Dedifferentiated amniotic fluid mesenchymal stem cell (primary cell): Measurements from ENCODE around the gene CCDC136.

Experiments used
- DNase-seq: peaks from one replicate; pipeline ENCODE4 v3.0.0-alpha.2; 2016; ENCODE audit errors: extremely low spot score

Gene CCDC136

GRCh38 chr7:128831994-128832879 is 40.5 kb downstream of the CCDC136 start:
- no peak for DNase-seq

GRCh38 chr7:128832880-128833147 is 41.0 kb downstream of the CCDC136 start:
- DNase-seq: no peak

- peak; percentile 76 for DNase-seq
Observed at GRCh38 chr7:128833148-128833945, 41.6 kb downstream of the CCDC136 start.

GRCh38 chr7:128833946-128834325 is 42.2 kb downstream of the CCDC136 start:
- peak; percentile 30 for DNase-seq

DNA sequence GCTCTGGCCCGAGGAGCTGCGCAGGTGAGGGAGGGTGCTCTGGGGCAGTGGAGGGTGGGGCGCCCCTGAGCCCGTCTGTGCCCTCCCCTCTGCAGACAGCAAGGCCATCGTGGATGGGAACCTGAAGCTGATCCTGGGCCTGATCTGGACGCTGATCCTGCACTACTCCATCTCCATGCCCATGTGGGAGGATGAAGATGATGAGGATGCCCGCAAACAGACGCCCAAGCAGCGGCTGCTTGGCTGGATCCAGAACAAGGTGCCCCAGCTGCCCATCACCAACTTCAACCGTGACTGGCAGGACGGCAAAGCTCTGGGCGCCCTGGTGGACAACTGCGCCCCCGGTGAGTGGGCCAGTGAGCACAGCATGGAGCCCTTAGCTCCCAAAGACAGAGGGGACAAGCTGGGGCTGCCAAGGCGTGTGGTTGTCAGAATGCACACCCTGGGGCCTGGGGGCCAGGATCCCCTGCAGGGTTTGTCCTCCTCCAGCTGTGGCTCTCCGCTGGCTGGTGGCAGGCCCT is 43.5 kb downstream of the CCDC136 start:
- no peak for DNase-seq

GRCh38 chr7:128835790-128836641 is 44.2 kb downstream of the CCDC136 start:
- DNase-seq: no peak

DNA sequence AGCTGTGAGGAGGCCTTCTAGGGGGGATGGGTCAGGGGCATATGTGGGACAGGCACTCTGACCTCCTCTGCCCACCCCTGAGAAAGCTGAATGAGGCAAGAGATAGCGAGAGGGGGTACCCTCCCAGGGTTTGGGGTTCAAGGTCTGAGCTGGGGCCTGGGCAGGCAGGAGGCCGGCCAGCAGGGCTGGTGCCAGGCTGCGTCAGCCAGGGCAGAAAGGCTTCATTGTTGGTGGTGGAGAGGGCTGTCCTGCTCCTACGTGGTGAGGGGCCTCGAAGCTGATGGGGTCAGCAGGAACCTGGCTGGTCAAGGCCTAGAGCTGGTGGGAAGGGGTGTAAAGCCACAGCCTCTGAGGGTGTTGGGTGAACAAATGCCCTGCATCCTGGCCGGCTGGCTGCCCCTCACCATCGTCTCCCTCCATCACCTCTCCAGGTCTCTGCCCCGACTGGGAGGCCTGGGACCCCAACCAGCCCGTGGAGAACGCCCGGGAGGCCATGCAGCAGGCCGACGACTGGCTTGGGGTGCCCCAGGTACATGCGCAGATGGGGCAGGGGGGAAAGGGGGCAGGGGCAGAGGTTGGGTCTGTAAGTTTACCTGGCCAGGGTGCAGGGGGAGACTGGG is 45.1 kb downstream of the CCDC136 start:
- no peak for DNase-seq

- no peak for DNase-seq
Observed at GRCh38 chr7:128837521-128837921, 45.8 kb downstream of the CCDC136 start.

DNA sequence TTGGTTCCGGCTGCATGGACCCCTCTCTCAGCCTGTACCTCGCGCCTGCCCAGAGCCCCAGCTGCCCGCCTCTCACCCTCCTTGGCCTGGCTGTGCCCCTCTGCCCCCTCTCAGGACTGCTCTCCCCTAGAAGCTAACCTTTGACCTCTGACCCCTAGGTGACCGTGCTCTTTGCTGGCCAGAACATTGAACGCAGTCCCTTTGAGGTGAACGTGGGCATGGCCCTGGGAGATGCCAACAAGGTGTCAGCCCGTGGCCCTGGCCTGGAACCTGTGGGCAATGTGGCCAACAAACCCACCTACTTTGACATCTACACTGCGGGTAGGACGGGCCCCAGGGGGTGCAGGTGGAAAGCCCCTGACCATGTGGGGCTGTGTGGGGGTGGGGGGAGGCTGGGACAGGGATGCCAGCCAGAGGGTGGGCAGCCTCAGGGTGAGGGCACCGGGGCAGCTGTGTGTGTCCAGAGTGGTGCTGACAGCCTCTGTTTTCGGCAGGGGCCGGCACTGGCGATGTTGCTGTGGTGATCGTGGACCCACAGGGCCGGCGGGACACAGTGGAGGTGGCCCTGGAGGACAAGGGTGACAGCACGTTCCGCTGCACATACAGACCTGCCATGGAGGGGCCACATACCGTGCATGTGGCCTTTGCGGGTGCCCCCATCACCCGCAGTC is 46.5 kb downstream of the CCDC136 start:
- DNase-seq: no peak

DNA sequence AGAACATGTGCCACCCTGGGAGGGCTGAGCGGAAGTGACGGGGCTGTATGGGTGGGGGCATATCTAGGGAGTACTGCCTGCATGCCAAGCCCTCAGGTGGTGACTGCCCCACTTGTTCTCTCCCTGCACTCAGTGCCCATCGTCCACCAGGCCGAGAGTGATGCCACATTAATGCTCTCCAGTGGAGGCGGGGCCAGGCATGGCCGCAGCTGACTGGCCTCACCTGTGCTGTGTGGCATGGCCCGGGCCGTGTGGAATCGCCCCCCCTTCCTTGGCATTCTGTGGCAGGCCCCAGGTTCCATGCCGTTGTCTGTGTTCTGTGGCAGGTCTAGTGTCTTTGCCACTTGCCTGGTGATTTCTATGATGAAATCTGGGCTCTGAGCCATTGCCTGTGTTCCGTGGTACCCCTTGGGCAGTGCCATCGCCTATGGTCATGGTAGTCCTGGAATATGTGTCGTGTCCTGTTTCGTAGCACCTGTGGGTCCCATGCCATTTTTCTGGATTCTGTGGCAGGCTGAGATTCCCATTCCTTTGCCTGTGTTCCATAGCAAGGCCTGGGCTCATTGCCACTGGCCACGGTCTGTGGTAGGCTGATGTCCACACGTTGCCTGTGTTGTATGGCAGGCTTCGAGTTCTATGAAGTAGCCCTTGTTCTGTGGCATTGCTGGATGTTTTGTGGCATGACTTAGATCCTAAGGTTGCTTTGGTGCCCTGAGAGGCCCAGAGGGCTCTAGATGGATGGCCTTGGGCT is 47.4 kb downstream of the CCDC136 start:
- DNase-seq: no peak

GRCh38 chr7:128839751-128840177 is 48.0 kb downstream of the CCDC136 start:
- no peak for DNase-seq

- no peak for DNase-seq
Observed at GRCh38 chr7:128840326-128841170, 48.8 kb downstream of the CCDC136 start.

DNA sequence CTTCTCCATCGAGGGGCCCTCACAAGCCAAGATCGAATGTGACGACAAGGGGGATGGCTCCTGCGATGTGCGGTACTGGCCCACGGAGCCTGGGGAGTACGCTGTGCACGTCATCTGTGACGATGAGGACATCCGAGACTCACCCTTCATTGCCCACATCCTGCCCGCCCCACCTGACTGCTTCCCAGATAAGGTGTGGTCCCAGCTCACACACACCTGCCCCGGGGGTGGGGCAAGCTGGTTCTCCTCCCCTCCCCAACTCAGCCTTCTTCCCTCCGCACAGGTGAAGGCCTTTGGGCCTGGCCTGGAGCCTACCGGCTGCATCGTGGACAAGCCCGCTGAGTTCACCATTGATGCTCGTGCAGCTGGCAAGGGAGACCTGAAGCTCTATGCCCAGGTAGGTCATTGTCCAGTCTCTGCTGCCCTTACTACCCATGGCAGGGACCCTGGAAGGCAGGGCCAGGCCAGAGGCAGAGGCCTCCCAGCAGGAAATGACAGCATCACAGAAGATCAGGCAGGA is 49.5 kb downstream of the CCDC136 start:
- no peak for DNase-seq

DNA sequence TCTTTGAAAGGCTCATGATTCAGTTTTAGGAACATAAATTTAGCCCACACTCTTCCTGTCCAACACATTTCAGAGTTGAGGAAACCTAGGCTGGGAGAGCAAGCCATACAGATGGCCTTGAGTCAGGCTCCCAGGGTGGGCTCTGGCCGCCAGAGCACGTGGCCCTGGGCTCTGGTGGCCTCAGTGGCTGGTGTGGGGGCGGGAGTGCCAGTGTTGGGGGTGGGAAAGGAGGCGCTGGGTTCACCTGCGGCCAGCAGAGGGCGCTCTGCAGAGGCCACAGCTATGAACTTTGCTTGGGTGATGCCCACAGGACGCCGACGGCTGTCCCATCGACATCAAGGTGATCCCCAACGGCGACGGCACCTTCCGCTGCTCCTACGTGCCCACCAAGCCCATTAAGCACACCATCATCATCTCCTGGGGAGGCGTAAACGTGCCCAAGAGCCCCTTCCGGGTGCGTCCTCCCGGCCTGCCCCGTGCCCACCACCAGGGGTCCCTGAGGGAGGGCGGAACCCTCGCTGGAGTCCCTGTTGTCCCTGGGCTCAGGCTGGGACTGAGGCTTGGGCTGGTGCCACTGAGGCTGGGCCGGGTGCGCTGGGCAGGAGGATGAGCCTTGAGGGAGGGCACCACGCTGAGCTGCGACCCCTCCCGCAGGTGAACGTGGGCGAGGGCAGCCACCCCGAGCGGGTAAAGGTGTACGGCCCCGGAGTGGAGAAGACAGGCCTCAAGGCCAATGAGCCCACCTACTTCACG is 50.3 kb downstream of the CCDC136 start:
- no peak for DNase-seq

- no peak for DNase-seq
Observed at GRCh38 chr7:128842674-128843641, 51.2 kb downstream of the CCDC136 start.

DNA sequence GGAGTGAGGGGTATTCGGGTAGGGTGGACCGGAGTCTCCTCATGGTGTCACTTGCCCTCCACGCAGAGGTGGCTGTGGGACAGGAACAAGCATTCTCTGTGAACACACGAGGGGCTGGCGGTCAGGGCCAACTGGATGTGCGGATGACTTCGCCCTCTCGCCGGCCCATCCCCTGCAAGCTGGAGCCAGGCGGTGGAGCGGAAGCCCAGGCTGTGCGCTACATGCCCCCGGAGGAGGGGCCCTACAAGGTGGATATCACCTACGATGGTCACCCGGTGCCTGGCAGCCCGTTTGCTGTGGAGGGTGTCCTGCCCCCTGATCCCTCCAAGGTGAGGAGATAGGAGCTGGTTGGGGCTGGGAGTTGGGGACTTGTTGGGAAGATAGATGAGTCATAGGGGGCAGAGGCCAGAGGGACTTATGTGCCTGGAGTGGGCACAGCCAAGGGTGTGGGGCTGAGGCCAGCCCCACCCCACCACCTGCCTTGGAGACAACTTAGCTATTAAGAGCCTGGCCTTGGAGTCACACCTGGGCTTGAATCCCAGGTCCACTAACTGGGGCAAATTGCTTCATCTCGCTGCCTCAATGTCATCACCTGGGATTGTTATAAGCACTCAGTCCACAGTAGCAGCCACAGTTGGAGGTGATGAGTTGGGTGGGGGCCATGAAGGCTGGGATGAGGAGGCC is 52.3 kb downstream of the CCDC136 start:
- DNase-seq: no peak
